Gastrocnemius medialis (tissue), 4 donors: ENCODE measurements around the gene DOCK11. TPM values are rescaled to one million over a fixed set of nuclear protein-coding genes. Genes with fewer than 3 reads are reported as not detected.
"Not testable (repeated sequence)": the region's sequence is repeated elsewhere in the genome, so short reads cannot be mapped to it uniquely, and the experiment has no call there.

Source experiments
- ATAC-seq, 2 donors: fragments of 150-250 bp; one replicate each; pipeline ENCODE4 v1.9.1; 2016
- DNase-seq, 2 donors: peaks; one replicate each; pipeline ENCODE4 v3.0.0-alpha.2; 2019
- H3K27ac ChIP-seq, 4 donors: fragments of 200-600 bp; sonication (generic); 1 replicate in 1 of 4; 2 replicates in 3 of 4; pipeline ENCODE4 v1.5.1; 2016 to 2018; ENCODE audit warnings: mild to moderate bottlenecking in 2 of 4, moderate library complexity in 1 of 4
- H3K27me3 ChIP-seq, 3 donors: fragments of 200-600 bp; sonication (generic) in 2 of 3; 1 replicate in 1 of 3; 2 replicates in 2 of 3; pipeline versions ENCODE4 v1.5.1 to v1.6.0; 2016 to 2019; ENCODE audit warnings: mild to moderate bottlenecking in 1 of 3, moderate library complexity in 1 of 3
- H3K36me3 ChIP-seq, 2 donors: fragments of 200-600 bp; sonication (generic) in 1 of 2; one replicate each; pipeline ENCODE4 v1.5.1; 2017 to 2018
- H3K4me1 ChIP-seq, 2 donors: fragments of 200-600 bp; sonication (generic) in 1 of 2; one replicate each; pipeline ENCODE4 v1.5.1; 2016 to 2017; ENCODE audit warnings: mild to moderate bottlenecking in 2 of 2
- H3K4me3 ChIP-seq, 4 donors: fragments of 200-600 bp; sonication (generic) in 3 of 4; 1 replicate in 1 of 4; 2 replicates in 3 of 4; pipeline ENCODE4 v1.5.1; 2016 to 2019; ENCODE audit warnings: mild to moderate bottlenecking in 2 of 4
- H3K9me3 ChIP-seq, 3 donors: fragments of 200-600 bp; sonication (generic) in 2 of 3; 1 replicate in 1 of 3; 2 replicates in 2 of 3; pipeline ENCODE4 v1.5.1; 2016 to 2019
- CTCF ChIP-seq, 5 experiments: fragments of 450-650 bp in 3 of 5; fragments of 200-600 bp in 2 of 5; sonication (generic) in 2 of 5; IDR thresholded peaks in 4 of 5; conservative IDR thresholded peaks in 1 of 5; 1 replicate in 4 of 5; 2 replicates in 1 of 5; pipeline ENCODE4 v1.5.1; 2016 to 2019; ENCODE audit warnings: antibody characterized with exemption in 5 of 5, mild to moderate bottlenecking in 3 of 5, moderate library complexity in 3 of 5
- POLR2A ChIP-seq, 2 donors: fragments of 450-650 bp; IDR thresholded peaks; one replicate each; pipeline ENCODE4 v1.6.1; 2017; ENCODE audit warnings: antibody characterized with exemption in 2 of 2, mild to moderate bottlenecking in 2 of 2, moderate library complexity in 2 of 2
- in situ Hi-C, 4 donors: fragments of 200-750 bp; cut with MboI; loops; one replicate each; pipeline versions ENCODE4 v1.15.0 to v1.8.0; 2017; ENCODE audit warnings: low sequenced_read_pairs in 4 of 4
- intact Hi-C: fragments of 100-400 bp; cut with DNase I; formaldehyde crosslinking; loops from one replicate; pipeline ENCODE4 v1.15.1; 2023; ENCODE audit warnings: low total_unique reads
- total RNA-seq, 4 donors: library from RNA; depleted of rRNA; stranded (reverse); fragments of >200 nt; gene quantifications; one replicate each; pipeline versions ENCODE4 v1.1.0 to v1.2.3, GENCODE V29; 2016

DOCK11 gene
- total RNA-seq, 4 donors from 2014 or later: 2.3 to 5.7 (median 3.2) TPM

GRCh38 chrX:118480172-118480571, 15.4 kb upstream of the DOCK11 start:
- intact Hi-C loops: no loop called here
- no peak for ATAC-seq
- no peaks in the 10 kb centered on the region for H3K27me3 ChIP-seq
- H3K27ac ChIP-seq: no peak overlapping the region
- TF ChIP-seq CTCF (IDR thresholded peaks at IDR 0.05 in 4 of 5, conservative IDR thresholded peaks at IDR 0.05 in 1 of 5) (no peak), POLR2A (IDR thresholded peaks at IDR 0.05) (no peak)
- no peaks in the 10 kb centered on the region for H3K9me3 ChIP-seq
- in situ Hi-C loops: no loop called here
- no peak for DNase-seq
- H3K36me3 ChIP-seq: no peaks in the 10 kb centered on the region
- H3K4me1 ChIP-seq: no peaks in the 10 kb centered on the region
- H3K4me3 ChIP-seq: no peak overlapping the region

GRCh38 chrX:118482384-118482783, 13.2 kb upstream of the DOCK11 start:
- H3K9me3 ChIP-seq, H3K27ac ChIP-seq, in situ Hi-C loops, H3K4me3 ChIP-seq, DNase-seq, intact Hi-C loops, H3K36me3 ChIP-seq, ATAC-seq, H3K27me3 ChIP-seq, H3K4me1 ChIP-seq: not testable (repeated sequence)

DNA sequence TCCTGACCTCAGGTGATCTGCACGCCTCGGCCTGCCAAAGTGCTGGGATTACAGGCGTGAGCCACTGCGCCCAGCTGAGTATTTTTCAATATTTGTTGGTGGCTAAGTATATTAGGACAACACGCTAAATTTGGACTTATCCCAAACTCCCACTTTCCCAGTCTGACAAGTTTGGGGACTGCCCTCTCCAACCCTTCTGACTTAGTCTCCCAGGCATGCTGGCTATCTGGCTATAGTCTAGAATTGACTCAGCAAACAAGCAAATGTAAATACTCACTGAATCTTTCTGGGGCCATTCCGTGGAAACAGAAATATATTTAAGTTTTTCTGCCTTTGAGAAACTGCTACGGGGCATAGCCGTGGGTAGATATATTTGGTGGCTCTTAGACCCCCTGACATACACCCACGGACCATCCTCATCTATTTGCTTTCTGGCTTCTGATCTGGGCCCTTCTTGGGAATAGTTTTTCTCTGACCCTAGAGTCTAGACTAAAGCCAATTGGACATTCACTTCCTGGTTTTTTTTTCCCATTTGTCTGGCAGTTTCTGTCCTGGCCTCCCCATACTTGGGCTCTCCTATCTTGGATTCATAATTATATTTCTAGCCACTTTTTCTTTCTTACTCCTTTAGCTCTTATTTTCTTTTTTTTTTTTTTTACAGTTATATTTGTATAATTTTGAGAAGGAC, 11.3 kb upstream of the DOCK11 start:
- intact Hi-C loops (no loop called here), in situ Hi-C loops (no loop called here)
- H3K36me3 ChIP-seq: no peaks in the 10 kb centered on the region
- H3K27me3 ChIP-seq: no peaks in the 10 kb centered on the region
- H3K4me3 ChIP-seq: no peak overlapping the region
- no peaks in the 10 kb centered on the region for H3K9me3 ChIP-seq
- no peaks in the 10 kb centered on the region for H3K4me1 ChIP-seq
- H3K27ac ChIP-seq: no peak overlapping the region
- TF ChIP-seq CTCF (IDR thresholded peaks at IDR 0.05 in 4 of 5, conservative IDR thresholded peaks at IDR 0.05 in 1 of 5) (no peak), POLR2A (IDR thresholded peaks at IDR 0.05) (no peak)
- DNase-seq: no peak
- ATAC-seq: no peak

- H3K9me3 ChIP-seq, in situ Hi-C loops, H3K27me3 ChIP-seq, ATAC-seq, H3K4me3 ChIP-seq, H3K27ac ChIP-seq, H3K4me1 ChIP-seq, DNase-seq, H3K36me3 ChIP-seq, intact Hi-C loops: not testable (repeated sequence)
Observed at GRCh38 chrX:118486693-118487092, 8.9 kb upstream of the DOCK11 start.

- no peak overlapping the region for H3K27ac ChIP-seq
- peaks cover 0 to 20% (median 8%) of the 10 kb centered on the region in 3 donors for H3K27me3 ChIP-seq
- no peaks in the 10 kb centered on the region for H3K9me3 ChIP-seq
- H3K4me3 ChIP-seq: no peak overlapping the region
- in situ Hi-C loops: no loop called here
- DNase-seq (no peak), ATAC-seq (no peak)
- H3K36me3 ChIP-seq: no peaks in the 10 kb centered on the region
- TF ChIP-seq POLR2A (IDR thresholded peaks at IDR 0.05): no peak
- TF ChIP-seq CTCF (IDR thresholded peaks at IDR 0.05 in 4 of 5, conservative IDR thresholded peaks at IDR 0.05 in 1 of 5): no peak
- no peaks in the 10 kb centered on the region for H3K4me1 ChIP-seq
- intact Hi-C loops: no loop called here
Observed at GRCh38 chrX:118493016-118493415, 2.6 kb upstream of the DOCK11 start.
